HG03095 (cell line): Measurements from ENCODE around the gene CBX7.
A peak's percentile ranks its signal among the peaks of the same experiment; 100 is the strongest.
"Not testable (repeated sequence)": the region's sequence is repeated elsewhere in the genome, so short reads cannot be mapped to it uniquely, and the experiment has no call there.

ENCODE experiments used
- ATAC-seq: cut with Tn5 transposase; IDR thresholded peaks from one replicate; pipeline ENCODE4 v1.9.1; 2021; ENCODE audit warnings: moderate library complexity; ENCODE audit not compliant: unreplicated experiment

Gene CBX7

DNA sequence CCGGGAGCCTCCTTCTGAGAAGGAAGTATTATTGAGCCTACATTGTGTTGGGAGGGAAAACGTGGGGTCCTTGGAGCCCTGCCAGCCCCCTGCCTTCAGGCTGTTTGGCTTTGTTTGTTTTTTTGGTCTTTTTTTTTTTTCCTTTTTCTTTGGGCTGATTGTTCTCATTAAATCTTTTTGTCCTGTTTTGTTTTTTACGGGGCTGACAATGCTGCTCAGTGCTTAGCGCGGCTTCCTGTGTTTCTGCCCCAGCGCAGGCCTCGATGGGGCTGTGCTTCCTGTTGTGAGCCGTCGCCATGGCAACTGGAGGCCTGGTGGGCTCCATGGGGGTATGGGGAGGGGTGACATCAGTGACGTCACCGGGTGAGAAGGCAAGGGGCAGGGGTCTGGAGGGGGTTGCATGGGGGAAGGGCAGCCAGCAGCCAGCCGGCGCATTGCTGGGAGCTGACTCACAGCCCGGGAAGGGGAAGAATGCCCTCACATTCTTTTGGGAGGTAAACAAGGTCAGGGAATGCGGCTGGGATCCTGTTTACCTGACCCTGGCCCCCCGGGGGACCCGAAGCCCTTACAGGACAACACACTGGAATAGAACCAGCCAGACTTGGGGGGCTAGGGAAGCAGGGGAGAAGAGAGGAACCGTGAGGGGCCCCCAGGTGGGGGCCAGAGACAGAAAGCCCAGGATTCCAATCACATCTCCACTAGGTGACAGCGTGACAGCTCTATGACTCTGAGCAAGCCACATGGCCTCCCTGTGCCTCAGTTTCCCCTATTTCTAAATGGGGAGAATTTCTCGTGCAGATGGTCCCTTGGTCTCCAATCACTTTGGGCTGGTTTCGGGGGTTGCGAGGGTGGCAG is 22.2 kb upstream of the CBX7 start:
- ATAC-seq = no peak

DNA sequence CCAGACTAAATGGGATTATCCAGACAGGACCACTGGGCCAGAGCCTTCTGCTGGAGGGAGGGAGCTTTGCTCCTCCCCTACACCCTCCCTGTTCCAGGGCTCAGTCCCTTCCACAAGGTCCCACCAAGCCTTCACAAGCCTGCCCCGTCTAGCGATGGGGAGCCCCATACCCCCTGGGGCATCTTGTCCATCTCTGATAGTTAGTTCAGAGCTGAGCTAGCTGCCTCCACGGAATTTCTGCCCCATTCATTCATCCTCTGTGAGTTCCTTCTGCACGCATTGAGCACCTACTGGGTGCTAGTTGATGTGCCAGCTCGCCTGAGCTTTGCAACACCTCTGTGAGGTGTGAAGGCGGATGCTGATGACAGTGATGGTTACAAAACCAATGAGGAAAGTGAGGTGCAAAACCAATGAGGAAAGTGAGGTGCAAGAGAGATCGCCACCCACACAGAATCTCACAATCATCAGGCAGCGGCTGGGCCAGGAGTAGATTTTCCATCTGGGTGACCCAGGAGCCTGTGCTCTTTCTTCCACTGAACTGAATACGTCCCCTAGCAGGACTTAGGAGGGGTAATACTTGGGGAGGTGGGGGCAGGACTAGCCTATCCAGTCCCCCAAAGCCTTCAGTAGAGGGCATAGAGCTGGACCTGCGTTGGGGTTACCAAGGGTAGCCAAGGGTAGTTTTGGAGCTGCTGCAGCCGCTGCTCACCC is 21.5 kb upstream of the CBX7 start:
- no peak for ATAC-seq

DNA sequence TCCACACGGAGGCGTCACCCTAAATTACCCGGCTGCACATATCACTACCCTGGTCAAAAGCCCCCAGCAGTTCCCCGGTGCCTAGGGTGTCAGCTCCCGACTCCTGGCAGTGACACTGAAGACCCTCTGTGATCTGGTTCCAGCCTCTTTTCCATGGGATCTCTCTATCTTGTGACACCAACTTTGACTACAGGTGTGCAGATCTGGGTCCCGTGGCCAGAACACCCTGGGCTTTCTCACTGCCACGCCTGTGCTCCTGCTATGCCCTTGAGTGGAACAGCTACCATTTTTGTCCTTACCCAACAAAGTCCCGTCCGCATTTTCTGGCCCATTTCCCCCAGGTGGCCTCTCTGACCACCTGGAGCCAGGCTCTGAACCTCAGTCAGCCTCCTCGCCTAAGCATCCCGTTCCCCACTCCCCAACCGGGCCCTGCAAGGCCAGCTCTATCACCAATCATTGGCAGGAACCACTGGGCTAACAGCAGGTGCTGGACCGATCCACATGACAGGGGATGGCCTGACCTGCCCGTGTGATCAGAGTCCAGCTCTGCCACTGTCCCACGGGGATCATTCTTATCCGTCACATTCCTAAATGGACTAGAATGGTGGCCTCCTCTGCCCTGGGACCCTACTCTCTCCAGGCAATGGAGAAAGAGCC is 20.7 kb upstream of the CBX7 start:
- ATAC-seq = no peak

DNA sequence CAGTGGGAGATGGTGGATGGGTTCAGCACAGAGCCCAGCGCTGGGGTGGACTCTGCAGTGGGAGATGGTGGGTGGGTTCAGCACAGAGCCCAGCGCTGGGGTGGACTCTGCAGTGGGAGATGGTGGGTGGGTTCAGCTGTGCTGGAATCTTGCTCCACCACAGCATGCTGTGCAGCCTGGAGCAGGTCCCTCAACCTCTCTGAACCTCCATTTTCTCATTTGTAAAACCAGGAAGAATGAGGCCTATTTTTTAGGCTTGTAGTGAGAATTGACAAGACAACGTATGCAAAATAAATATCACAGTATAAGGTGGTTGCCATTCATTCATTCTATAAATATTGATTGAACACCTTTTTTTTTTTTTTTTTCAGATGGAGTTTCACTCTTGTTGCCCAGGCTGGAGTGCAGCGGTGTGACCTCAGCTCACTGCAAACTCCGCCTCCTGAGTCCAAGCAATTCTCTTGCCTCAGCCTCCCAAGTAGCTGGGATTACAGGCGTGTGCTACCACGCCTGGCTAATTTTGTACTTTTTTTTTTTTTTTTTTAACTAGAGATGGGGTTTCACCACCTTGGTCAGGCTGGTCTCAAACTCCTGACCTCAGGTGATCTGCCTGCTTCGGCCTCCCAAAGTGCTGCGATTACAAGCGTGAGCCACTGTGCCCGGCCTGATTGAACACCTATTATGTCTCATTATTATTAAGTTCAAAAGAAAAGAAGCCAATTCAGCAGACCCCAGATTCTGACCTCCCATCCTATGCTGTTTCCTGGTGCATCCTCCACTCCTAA is 20.0 kb upstream of the CBX7 start:
- ATAC-seq = not testable (repeated sequence)

DNA sequence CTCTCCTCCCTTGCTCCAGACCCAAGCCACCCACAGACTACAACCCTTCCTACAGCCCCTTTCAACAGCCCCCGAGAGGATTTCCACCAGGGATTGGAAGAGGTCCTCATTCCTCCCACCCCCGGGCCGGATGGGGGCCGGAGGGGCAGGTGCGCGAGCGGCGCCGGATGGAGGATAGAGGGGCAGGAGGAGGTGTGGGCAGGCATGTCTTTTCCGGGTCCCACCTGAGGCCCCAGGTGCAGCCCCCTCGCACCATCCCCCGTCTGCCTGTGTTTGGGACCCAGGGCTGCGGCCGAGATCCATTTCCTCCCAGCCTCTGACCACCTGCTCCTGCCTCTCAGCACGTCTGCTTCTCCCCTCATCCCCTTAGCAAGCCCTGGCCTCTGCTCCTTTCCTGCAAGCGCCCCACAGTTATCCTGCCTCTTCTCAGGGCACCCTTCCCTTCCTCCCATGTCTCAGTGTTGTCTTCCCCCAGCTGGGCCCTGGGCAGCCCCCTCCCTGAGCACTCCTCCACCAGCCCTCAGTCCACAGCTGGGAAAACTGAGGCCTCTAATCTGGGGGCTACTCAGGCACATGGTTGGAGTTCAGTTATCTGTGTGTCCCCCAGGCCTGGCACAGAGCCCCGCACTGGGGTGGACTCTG is 19.3 kb upstream of the CBX7 start:
- ATAC-seq = no peak

DNA sequence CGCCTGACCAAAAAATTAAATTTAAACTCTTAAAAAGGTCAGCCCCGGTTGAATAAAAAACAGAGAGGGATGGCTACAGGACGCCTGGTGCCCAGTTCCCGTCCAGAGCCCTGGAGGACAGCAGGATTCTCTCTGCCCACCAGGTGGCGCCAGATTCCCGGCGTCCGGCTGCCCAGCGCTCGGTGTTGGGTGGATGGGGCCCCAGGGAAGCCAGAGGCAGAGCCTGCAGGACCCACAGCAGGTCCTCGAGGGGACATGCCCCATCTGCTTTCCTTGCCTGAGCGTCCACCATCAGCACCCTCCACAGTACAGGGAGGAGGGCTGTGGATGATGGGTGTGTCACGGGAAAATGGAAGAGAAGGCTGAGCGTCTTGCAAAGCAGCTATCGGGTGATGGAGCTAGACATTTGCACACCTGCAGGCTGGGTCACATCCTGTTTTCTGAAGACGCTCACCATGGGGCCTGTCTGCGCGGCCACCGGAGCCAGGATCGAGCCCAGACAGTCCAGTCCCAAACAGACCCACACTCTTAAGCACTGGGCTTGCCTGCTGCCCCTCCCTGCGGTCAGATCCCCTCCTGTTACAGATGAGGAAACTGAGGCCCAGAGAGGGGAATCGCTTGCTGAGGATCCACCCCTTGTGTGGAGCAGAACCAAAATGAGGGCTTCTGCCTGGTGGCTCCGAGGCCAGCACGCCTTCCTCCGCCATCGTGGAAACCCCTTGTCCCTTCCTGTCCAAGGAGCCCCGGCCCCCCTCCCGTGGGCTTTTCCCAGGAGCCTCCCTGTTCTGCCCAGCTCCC is 18.5 kb upstream of the CBX7 start:
- ATAC-seq = no peak

DNA sequence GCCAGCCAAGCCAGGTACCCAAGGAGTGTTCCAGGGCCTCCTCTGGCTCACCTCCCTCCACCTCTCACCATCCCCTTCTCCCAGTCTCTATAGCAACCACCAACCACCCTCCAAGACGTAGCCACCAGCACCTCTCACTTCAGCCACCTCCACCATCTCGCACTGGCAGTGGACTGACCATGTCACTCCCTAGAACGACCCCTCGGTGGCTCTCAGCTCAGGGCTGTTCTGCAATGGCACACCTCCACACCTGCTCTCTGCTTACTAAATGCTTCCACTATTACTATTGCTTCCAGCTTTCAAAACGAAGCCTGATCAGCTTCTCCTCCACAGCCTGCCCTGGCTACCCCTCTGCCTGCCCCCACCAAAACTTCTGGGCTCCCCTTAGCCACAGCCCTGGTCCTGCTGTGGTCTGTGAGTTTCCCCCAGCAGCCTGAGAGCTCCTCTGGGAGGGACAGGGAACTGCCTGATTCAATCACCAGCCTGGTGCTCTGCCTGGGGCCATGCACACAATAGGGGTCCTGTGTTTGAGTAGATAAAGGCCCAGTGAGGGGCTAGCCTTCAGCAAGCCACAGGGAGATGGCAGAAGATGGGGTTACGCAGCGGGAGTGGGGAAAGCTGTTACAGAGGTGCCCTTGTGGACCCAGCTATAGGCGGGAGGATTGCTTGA is 17.5 kb upstream of the CBX7 start:
- no peak for ATAC-seq

DNA sequence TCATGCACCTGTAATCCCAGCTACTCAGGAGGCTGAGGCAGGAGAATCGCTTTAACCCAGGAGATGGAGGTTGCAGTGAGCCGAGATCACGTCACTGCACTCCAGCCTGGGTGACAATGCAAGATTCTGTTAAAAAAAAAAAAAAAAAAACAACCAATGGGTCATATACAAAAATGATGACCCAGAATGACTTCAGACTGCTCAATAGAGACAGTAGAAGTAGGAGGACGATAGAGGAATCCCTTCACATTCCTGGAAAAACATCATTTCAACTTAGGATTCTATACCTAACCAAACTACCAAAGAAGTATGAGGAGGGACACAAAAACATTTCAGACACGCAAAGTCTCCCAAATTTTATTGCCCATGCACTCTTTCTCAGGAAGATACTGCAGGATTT is 14.1 kb upstream of the CBX7 start:
- ATAC-seq = no peak

DNA sequence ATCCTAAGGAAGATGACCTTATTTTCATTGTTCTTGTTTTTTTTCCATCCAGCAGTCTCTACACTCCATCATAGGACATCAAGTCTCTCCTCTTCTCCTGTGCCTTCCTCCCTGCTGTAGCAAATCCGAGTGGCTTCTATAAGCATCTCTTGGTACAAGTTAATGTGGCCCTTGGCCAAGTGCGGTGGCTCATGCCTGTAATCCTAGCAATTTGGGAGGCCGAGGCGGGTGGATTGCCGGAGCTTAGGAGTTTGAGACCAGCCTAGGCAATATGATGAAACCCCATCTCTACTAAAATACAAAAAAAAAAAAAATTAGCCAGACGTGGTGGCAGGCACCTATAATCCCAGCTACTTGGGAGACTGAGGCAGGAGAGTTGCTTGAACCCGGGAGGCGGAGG is 3.6 kb upstream of the CBX7 start:
- ATAC-seq = not testable (repeated sequence)

DNA sequence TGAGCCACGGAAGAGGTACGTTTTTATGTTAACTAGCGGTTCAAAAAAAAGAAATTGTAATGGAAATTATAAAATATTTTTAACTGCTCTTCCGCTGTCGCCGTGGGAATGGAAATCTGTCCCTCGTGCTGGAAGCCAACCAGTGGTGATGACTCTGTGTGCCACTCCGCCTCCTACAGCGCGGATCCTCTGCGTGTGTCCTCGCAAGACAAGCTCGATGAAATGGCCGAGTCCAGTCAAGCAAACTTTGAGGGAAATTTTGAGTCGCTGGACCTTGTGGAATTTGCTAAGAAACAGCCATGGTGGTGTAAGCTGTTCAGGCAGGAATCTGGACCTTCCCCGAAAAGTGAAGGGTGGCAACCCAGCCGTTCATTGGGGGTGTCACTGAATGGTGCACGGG is 2.9 kb upstream of the CBX7 start:
- ATAC-seq = no peak

DNA sequence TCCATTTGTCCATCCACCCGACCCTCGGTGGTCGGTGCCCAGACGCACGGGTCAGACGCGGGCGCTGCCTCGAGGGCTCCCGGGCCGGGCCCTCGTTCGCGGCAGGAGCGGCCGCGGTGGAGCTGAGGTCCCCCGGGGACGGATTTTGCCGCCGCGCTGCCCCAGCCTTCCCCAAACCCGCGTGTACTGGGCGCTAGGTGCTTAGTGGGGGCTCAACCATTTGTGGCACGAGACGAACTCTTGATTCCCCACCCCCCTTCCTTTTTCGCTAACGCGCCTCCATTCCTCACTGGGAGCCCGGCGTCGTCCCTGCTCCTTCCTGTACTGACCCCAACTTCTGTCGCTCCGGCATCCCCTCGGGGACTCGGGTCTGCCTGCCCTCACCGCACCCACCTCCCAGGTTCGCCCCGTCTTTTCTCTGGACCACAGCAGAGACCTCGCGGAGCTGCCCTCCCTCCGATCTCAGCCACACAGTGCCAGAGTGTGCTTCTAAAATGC is 789 bp upstream of the CBX7 start:
- peak; percentile 5 for ATAC-seq

DNA sequence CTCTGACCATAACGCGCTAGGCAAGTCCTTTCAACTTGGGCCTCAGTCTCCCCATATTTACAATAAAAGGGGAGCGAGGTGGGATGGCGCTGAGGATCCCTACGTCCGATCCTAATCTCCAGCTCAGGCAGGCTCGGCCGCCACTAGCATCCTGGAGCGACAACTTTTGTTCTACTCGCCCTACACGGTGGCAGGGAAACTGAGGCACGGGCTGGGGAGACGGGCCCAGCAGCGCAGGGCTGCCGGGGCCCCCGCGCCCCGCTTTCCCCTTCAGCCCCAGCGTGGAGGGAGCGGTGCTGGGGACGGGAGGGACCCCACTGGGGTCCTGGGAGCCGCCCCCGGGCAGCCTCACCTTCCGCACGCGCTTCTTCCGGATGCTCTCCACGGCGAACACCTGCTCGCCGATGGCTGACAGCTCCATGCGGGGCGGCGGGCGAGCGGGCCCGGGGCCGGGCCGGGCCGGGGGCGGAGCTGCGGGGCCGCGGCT is 413 bp downstream of the CBX7 start:
- no peak for ATAC-seq

DNA sequence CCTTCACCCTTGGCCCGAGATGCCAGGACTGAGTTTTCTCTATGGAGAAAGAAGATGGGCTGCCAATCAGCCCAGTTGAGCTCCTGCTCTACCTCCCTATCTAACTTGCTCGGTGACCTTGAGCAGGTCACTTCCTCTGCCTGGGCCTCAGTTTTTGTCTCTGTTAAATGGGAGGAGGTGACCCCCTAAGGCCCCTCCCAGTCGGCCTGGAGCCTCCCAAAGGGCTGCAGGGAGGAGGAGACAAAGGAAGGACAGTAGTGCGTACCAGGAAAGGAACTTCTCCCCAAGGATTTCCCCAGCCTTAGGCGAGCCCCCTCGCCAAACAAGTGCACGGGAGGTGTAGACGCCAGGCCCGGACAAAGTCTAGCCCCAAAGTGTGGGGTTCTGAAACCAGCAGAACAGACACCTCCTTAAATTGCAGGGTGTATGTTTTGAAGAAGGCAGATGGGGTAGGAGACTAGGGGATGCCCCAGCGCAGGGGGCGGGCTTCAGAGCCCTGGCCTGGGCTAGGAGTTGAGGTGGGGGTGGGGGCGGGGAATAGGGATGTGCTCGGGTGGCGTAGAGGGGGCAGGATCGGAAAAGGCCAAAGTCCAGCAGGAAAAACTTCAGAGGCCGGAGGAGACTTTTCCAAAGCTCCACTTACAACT is 1.0 kb downstream of the CBX7 start:
- ATAC-seq = no peak

DNA sequence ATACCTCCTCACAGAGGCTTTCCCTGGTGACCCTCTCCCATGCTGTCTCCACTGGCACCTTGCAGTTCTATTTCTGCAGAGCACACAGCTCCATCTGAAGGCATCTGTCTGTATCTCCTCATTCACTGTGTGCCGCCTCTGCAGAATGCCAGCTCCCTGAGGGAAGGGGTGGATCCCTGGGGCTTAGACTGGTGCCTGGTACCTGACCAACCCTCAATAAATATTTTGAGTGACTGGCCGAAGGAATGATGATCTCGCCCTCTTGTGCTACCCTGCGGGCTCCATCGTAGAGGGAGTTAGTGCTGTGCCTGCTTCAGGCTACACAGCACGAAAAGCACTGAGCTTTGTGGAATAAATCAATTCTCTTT is 1.6 kb downstream of the CBX7 start:
- no peak for ATAC-seq

DNA sequence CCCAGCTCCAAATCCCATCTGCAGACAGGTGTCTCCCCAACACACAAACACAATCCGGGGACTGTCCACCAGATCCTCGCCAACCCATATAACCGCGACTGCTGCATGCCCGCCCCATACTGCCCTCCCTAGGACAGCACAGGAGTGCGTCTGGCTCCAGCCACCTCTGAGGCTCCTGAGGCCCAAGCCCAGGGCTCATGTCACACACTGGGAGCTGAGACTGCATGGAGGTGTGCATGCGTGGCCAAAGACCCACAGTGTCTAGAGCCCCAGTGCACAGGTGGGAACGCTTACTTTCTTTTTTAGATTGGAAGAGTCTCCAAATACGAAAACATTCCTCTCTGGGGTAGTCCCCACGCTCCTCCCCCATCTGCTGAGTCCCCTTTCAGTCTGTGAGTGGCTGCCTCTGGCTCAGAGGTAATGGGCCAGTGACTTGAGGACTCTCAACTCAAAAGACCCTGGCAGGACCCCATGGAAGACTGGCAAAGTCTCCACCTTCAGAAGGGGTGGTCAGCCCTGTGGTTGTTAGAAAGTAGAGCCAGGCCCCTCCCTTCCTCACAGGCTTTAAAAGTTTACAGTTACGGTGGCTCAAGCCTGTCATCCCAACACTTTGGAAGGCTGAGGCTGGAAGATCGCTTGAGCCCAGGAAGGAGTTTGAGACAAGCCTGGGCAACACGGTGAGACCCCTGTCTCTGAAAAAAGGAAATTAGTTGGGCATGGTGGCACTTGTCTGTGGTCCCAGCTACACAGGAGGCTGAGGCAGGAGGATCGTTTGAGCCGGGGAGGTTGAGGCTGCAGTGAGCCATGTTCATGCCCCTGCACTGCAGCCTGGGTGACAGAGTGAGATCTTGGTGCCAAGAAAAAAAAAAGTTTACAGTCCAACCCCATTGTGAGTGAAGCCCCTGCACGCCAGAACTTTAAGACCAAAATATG is 2.3 kb downstream of the CBX7 start:
- no peak for ATAC-seq

DNA sequence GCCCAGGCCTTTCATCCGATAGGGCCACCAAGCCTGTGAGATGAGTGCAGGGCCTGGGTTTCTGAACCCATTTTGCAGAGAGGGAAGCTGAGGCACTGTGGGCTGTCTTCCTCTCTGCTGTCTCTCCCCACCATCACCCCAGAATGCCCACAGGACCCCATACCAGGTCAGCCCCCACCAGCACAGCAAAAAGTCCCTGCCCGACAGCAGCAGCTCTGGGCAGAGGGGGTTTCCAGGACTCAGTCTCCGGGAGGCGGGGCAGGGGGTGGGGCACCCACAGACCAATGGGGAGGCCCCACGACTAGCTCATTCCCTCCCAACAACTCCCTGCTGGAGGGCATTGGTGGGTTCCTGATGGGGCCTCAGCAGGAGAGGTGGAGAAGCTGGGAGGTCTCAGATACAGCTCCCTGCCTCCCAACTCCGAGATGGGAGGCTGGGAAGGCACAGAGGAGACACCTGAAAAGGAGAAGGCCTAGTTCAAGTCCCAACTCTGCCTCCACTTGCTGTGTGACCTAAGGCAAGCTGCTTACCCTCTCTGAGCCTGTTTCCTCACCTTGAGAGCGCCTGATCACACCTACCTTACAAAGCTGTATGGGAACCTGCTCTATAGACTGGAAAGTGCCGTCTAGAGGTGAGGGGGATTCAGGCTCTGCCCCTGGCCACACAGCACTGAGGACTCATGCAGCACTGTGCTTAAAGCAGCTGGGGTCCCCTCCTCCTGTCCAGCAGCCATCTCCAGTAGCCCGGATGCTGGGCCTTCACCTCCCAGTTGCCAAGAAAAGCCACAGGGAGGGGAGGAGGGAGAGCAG is 3.5 kb downstream of the CBX7 start:
- no peak for ATAC-seq
